ENCODE data around the gene SMIM38. TPM values are rescaled to one million over a fixed set of nuclear protein-coding genes. Genes with fewer than 3 reads are reported as not detected.

SMIM38 gene
- total and polyA plus RNA-seq, 2 of the 4 experiments (the other 2 are of a cell fraction) = under 0.01 to 0.05 TPM

GRCh38 chr11:69142895-69143294, 12.8 kb upstream of the SMIM38 start:
- no peak overlapping the region for H4K91ac ChIP-seq (ENCODE audit: insufficient read depth, low read depth, low read length)
- BruUV-seq (replicated peaks) = no TSS peak
- no peak overlapping the region for H3K4me2 ChIP-seq (ENCODE audit: low read depth, low read length)
- H2AK9ac ChIP-seq (replicated peaks; ENCODE audit: low read depth, low read length, poor library complexity) = no peak overlapping the region
- peaks cover 9% of the 10 kb centered on the region for H3K9me3 ChIP-seq (ENCODE audit: control insufficient read depth, insufficient read depth, low read length)
- no peak overlapping the region for H3K27ac ChIP-seq (ENCODE audit: insufficient read depth, low read length)
- no peak overlapping the region for H2BK20ac ChIP-seq (ENCODE audit: low read depth, low read length)
- H2BK5ac ChIP-seq (ENCODE audit: low read depth, low read length, poor library complexity, severe bottlenecking) = no peak overlapping the region
- WGBS, 2 experiments (ENCODE audit: extremely low coverage in 2 of 2, insufficient read length in 1 of 2) = no CpG with 5 or more reads among the region's 2 CpGs
- H4K5ac ChIP-seq (ENCODE audit: low read depth, low read length) = no peak overlapping the region
- H2BK120ac ChIP-seq (ENCODE audit: low read depth, low read length) = no peak overlapping the region
- H3K4ac ChIP-seq (ENCODE audit: low read depth, low read length) = no peak overlapping the region
- intact Hi-C loops (cut with micrococcal nuclease) (no loop called here), in situ Hi-C loops (cut with MboI; ENCODE audit: low sequenced_read_pairs) (no loop called here), dilution Hi-C loops (cut with HindIII; ENCODE audit: low sequenced_read_pairs, unreplicated experiment) (no loop called here)
- peaks cover 13% of the 10 kb centered on the region for H3K4me1 ChIP-seq (ENCODE audit: control insufficient read depth, insufficient read depth, low read length)
- H2AK5ac ChIP-seq (ENCODE audit: low read depth, low read length) = no peak overlapping the region
- ChIA-PET CTCF (no interaction called here), POLR2A (ENCODE audit: unreplicated experiment) (no interaction called here)
- no peak overlapping the region for H3K9ac ChIP-seq (ENCODE audit: low read depth, low read length)
- no peaks in the 10 kb centered on the region for H3K27me3 ChIP-seq (ENCODE audit: control insufficient read depth, insufficient read depth, low read length)
- no peaks in the 10 kb centered on the region for H4K20me1 ChIP-seq (ENCODE audit: insufficient read depth, low read length)
- H4K8ac ChIP-seq (ENCODE audit: low read depth in 2 of 2, low read length in 2 of 2) = no peak overlapping the region
- H3K23ac ChIP-seq (ENCODE audit: low read depth, low read length) = no peak overlapping the region
- TF ChIP-seq NFE2L2 (IDR thresholded peaks at IDR 0.05; ENCODE audit: low read depth, low read length) = no peak
- no peak for TF ChIP-seq SMC3 (IDR thresholded peaks at IDR 0.05; ENCODE audit: low read depth, low read length)
- no peak for TF ChIP-seq POLR2A (IDR thresholded peaks at IDR 0.05; ENCODE audit: low read depth, low read length)
- no peak for TF ChIP-seq MAZ (IDR thresholded peaks at IDR 0.05; ENCODE audit: borderline replicate concordance, low read depth, low read length)
- no peak for TF ChIP-seq ELK1 (IDR thresholded peaks at IDR 0.05; ENCODE audit: borderline replicate concordance, low read depth, low read length)
- no peak for TF ChIP-seq MAFK (IDR thresholded peaks at IDR 0.05; ENCODE audit: low read depth, low read length)
- no peak for TF ChIP-seq CHD1 (IDR thresholded peaks at IDR 0.05; ENCODE audit: low read depth, low read length)
- no peak for TF ChIP-seq MXI1 (IDR thresholded peaks at IDR 0.05; ENCODE audit: borderline replicate concordance, low read depth, low read length)
- no peak for TF ChIP-seq USF2 (IDR thresholded peaks at IDR 0.05; ENCODE audit: low read depth, low read length)
- no peak for TF ChIP-seq FOS (IDR thresholded peaks at IDR 0.05; ENCODE audit: low read depth, low read length)
- TF ChIP-seq BHLHE40 (IDR thresholded peaks at IDR 0.05; ENCODE audit: low read depth, low read length) = no peak
- no peak for TF ChIP-seq CTCF (conservative IDR thresholded peaks at IDR 0.05; ENCODE audit: low read depth, low read length)
- no peak for TF ChIP-seq RFX5 (IDR thresholded peaks at IDR 0.05; ENCODE audit: low read depth, low read length)
- TF ChIP-seq RAD21 (IDR thresholded peaks at IDR 0.05; ENCODE audit: low read length) = no peak
- TF ChIP-seq RCOR1 (IDR thresholded peaks at IDR 0.05; ENCODE audit: insufficient replicate concordance, low read length) = no peak
- TF ChIP-seq CEBPB (IDR thresholded peaks at IDR 0.05; ENCODE audit: low read depth, low read length) = no peak
- no peak overlapping the region for H2BK15ac ChIP-seq (ENCODE audit: low read depth, low read length)
- H3K56ac ChIP-seq (ENCODE audit: extremely low read depth, insufficient read depth, low read length) = no peak overlapping the region
- no peak overlapping the region for H3K14ac ChIP-seq (replicated peaks; ENCODE audit: low read depth, low read length)
- H3K4me3 ChIP-seq (ENCODE audit: insufficient read depth, low read depth, low read length) = no peak overlapping the region
- no peaks in the 10 kb centered on the region for H3K79me1 ChIP-seq (ENCODE audit: low read depth in 1 of 2, low read length in 2 of 2)
- H3K9me1 ChIP-seq (ENCODE audit: insufficient read depth, low read length) = peaks cover 8% of the 10 kb centered on the region
- DNase-seq = no peak
- H3K36me3 ChIP-seq (ENCODE audit: control insufficient read depth, insufficient read depth, low read length) = no peaks in the 10 kb centered on the region
- no peak overlapping the region for H3K18ac ChIP-seq (ENCODE audit: low read depth, low read length)
- ATAC-seq (ENCODE audit: low read depth) = no peak
- H2AFZ ChIP-seq (replicated peaks; ENCODE audit: low read length, poor library complexity) = no peak overlapping the region

Data from IMR-90 (cell line).